Ishikawa (cell line): Measurements from ENCODE around the gene NEURL1.

Experiments used
- CEBPB ChIP-seq: IDR thresholded peaks from 2 replicates; pipeline ENCODE4 v1.6.1; 2012
- CREB1 ChIP-seq: IDR thresholded peaks from 2 replicates; pipeline ENCODE4 v1.6.1; 2012; ENCODE audit warnings: low read depth
- EGR1 ChIP-seq: IDR thresholded peaks from 2 replicates; pipeline ENCODE4 v1.6.1; 2012
- EP300 ChIP-seq: IDR thresholded peaks from 2 replicates; pipeline ENCODE4 v1.6.1; 2012; ENCODE audit warnings: borderline replicate concordance
- FOXM1 ChIP-seq: IDR thresholded peaks from 2 replicates; pipeline ENCODE4 v1.6.1; 2012; ENCODE audit warnings: low read depth, borderline replicate concordance
- RAD21 ChIP-seq: IDR thresholded peaks from 2 replicates; pipeline ENCODE4 v1.6.1; 2012; ENCODE audit warnings: low read depth
- TAF1 ChIP-seq: IDR thresholded peaks from 2 replicates; pipeline ENCODE4 v1.6.1; 2012; ENCODE audit warnings: low read depth, mild to moderate bottlenecking
- TCF12 ChIP-seq: IDR thresholded peaks from 2 replicates; pipeline ENCODE4 v1.6.1; 2012; ENCODE audit warnings: low read depth
- TEAD4 ChIP-seq: IDR thresholded peaks from 2 replicates; pipeline ENCODE4 v1.6.1; 2012
- YY1 ChIP-seq: IDR thresholded peaks from 2 replicates; pipeline ENCODE4 v1.6.1; 2012; ENCODE audit warnings: low read depth
- TF ChIP-seq, protein P1 (sequence below): IDR thresholded peaks from 2 replicates; pipeline ENCODE4 v1.6.1; 2012; ENCODE audit warnings: low read depth, mild to moderate bottlenecking
- TF ChIP-seq, protein P2 (sequence below): IDR thresholded peaks from 2 replicates; pipeline ENCODE4 v1.6.1; 2012
- TF ChIP-seq, protein P3 (sequence below): IDR thresholded peaks from 2 replicates; pipeline ENCODE4 v1.6.1; 2012

DNA sequence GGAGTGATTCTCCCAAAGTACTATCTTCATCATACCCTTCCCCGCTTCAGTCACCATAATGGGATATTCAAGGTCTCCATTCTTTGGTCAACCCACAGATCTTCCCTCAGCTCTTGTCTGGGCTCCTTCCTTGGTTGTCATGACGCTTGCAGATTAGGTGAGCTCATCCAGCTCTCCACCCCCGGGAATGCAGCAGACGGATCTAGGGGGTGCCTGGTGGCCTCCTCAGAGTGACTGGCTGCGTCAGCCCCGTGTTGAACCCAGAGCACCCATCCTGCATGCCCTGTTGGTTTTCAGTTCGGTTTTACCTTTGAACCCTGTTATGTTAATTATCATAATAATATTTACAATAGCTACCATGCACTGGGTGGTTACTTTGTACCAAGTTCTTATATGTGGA is 6.4 kb downstream of the NEURL1 start:
- TF ChIP-seq, protein P1, sequence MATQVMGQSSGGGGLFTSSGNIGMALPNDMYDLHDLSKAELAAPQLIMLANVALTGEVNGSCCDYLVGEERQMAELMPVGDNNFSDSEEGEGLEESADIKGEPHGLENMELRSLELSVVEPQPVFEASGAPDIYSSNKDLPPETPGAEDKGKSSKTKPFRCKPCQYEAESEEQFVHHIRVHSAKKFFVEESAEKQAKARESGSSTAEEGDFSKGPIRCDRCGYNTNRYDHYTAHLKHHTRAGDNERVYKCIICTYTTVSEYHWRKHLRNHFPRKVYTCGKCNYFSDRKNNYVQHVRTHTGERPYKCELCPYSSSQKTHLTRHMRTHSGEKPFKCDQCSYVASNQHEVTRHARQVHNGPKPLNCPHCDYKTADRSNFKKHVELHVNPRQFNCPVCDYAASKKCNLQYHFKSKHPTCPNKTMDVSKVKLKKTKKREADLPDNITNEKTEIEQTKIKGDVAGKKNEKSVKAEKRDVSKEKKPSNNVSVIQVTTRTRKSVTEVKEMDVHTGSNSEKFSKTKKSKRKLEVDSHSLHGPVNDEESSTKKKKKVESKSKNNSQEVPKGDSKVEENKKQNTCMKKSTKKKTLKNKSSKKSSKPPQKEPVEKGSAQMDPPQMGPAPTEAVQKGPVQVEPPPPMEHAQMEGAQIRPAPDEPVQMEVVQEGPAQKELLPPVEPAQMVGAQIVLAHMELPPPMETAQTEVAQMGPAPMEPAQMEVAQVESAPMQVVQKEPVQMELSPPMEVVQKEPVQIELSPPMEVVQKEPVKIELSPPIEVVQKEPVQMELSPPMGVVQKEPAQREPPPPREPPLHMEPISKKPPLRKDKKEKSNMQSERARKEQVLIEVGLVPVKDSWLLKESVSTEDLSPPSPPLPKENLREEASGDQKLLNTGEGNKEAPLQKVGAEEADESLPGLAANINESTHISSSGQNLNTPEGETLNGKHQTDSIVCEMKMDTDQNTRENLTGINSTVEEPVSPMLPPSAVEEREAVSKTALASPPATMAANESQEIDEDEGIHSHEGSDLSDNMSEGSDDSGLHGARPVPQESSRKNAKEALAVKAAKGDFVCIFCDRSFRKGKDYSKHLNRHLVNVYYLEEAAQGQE = no peak
- TF ChIP-seq EGR1 (no peak), TEAD4 (no peak), TAF1 (no peak), RAD21 (no peak), YY1 (no peak), CEBPB (no peak), FOXM1 (no peak), EP300 (no peak), CREB1 (no peak), TCF12 (no peak)
- TF ChIP-seq, protein P2, sequence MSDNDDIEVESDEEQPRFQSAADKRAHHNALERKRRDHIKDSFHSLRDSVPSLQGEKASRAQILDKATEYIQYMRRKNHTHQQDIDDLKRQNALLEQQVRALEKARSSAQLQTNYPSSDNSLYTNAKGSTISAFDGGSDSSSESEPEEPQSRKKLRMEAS = no peak
- TF ChIP-seq, protein P3, sequence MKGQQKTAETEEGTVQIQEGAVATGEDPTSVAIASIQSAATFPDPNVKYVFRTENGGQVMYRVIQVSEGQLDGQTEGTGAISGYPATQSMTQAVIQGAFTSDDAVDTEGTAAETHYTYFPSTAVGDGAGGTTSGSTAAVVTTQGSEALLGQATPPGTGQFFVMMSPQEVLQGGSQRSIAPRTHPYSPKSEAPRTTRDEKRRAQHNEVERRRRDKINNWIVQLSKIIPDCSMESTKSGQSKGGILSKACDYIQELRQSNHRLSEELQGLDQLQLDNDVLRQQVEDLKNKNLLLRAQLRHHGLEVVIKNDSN = no peak
